SK-N-SH treated with all-trans-retinoic acid at 6 μM for 48 hours (cell line): Measurements from ENCODE around the gene PHACTR2.

ENCODE experiments used
- ATAC-seq: fragments of 200-7000 bp; cut with Tn5 transposase; 3 replicates; pipeline ENCODE4 v1.9.1; 2020; ENCODE audit warnings: mild to moderate bottlenecking, moderate library complexity
- ARNTL ChIP-seq: fragments of 450-650 bp; formaldehyde crosslinking; IDR thresholded peaks from 2 replicates; pipeline ENCODE4 v1.5.0; 2020; ENCODE audit warnings: low read depth, mild to moderate bottlenecking, moderate library complexity, borderline replicate concordance
- BACH2 ChIP-seq: fragments of 250-450 bp; sonication (Bioruptor Pico); IDR thresholded peaks from 2 replicates; pipeline ENCODE4 v1.9.0; 2021; ENCODE audit warnings: mild to moderate bottlenecking, borderline replicate concordance
- CREB5 ChIP-seq: fragments of 250-450 bp; sonication (Bioruptor Pico); IDR thresholded peaks from 2 replicates; pipeline ENCODE4 v1.5.1; 2020; ENCODE audit warnings: low read depth, mild to moderate bottlenecking, moderate library complexity
- CSDC2 ChIP-seq: fragments of 250-450 bp; sonication (Bioruptor Pico); IDR thresholded peaks from 2 replicates; pipeline ENCODE4 v1.5.0; 2020; ENCODE audit warnings: mild to moderate bottlenecking, moderate library complexity
- CSRNP3 ChIP-seq: fragments of 250-450 bp; sonication (Bioruptor Pico); IDR thresholded peaks from 2 replicates; pipeline ENCODE4 v1.5.1; 2021; ENCODE audit warnings: mild to moderate bottlenecking, moderate library complexity
- ESRRG ChIP-seq: fragments of 250-450 bp; sonication (Bioruptor Pico); IDR thresholded peaks from 2 replicates; pipeline ENCODE4 v1.6.1; 2021; ENCODE audit warnings: mild to moderate bottlenecking
- GLIS3 ChIP-seq: fragments of 250-450 bp; sonication (Bioruptor Pico); IDR thresholded peaks from 2 replicates; pipeline ENCODE4 v1.5.0; 2020; ENCODE audit warnings: mild to moderate bottlenecking, moderate library complexity
- ISL1 ChIP-seq: fragments of 250-450 bp; sonication (Bioruptor Pico); IDR thresholded peaks from 2 replicates; pipeline ENCODE4 v2.1.2; 2022; ENCODE audit warnings: mild to moderate bottlenecking, moderate library complexity
- OSR1 ChIP-seq: fragments of 250-450 bp; sonication (Bioruptor Pico); IDR thresholded peaks from 2 replicates; pipeline ENCODE4 v1.8.0; 2022; ENCODE audit warnings: moderate library complexity, mild to moderate bottlenecking, inconsistent platforms
- PATZ1 ChIP-seq: fragments of 250-450 bp; sonication (Bioruptor Pico); IDR thresholded peaks from 2 replicates; pipeline ENCODE4 v1.8.0; 2020; ENCODE audit warnings: mild to moderate bottlenecking, moderate library complexity, borderline replicate concordance
- POU6F1 ChIP-seq: fragments of 250-450 bp; sonication (Bioruptor Pico); IDR thresholded peaks from 2 replicates; pipeline ENCODE4 v1.8.0; 2021; ENCODE audit warnings: low read depth, mild to moderate bottlenecking, moderate library complexity, borderline replicate concordance
- RARB ChIP-seq: fragments of 250-450 bp; sonication (Bioruptor Pico); IDR thresholded peaks from 2 replicates; pipeline ENCODE4 v1.8.0; 2021; ENCODE audit warnings: mild to moderate bottlenecking, moderate library complexity
- SNAI2 ChIP-seq: fragments of 250-450 bp; sonication (Bioruptor Pico); IDR thresholded peaks from 2 replicates; pipeline ENCODE4 v1.5.0; 2020; ENCODE audit warnings: mild to moderate bottlenecking, moderate library complexity
- TCF4 ChIP-seq: fragments of 250-450 bp; sonication (Bioruptor Pico); IDR thresholded peaks from 2 replicates; pipeline ENCODE4 v1.8.0; 2021; ENCODE audit warnings: mild to moderate bottlenecking, moderate library complexity, borderline replicate concordance
- TOX ChIP-seq: fragments of 250-450 bp; sonication (Bioruptor Pico); IDR thresholded peaks from 2 replicates; pipeline ENCODE4 v1.8.0; 2021; ENCODE audit warnings: mild to moderate bottlenecking, moderate library complexity, borderline replicate concordance
- ZC3H10 ChIP-seq: fragments of 250-450 bp; sonication (Bioruptor Pico); IDR thresholded peaks from 2 replicates; pipeline ENCODE4 v1.5.1; 2021; ENCODE audit warnings: mild to moderate bottlenecking, moderate library complexity
- ZFP3 ChIP-seq: fragments of 250-450 bp; sonication (Bioruptor Pico); IDR thresholded peaks from 2 replicates; pipeline ENCODE4 v1.5.0; 2020; ENCODE audit warnings: mild to moderate bottlenecking, moderate library complexity
- ZFP30 ChIP-seq: fragments of 450-650 bp; formaldehyde crosslinking; IDR thresholded peaks from 2 replicates; pipeline ENCODE4 v1.5.0; 2022; ENCODE audit warnings: mild to moderate bottlenecking, moderate library complexity
- ZNF565 ChIP-seq: fragments of 450-650 bp; formaldehyde crosslinking; conservative IDR thresholded peaks from 2 replicates; pipeline ENCODE4 v1.5.0; 2020; ENCODE audit warnings: low read depth, mild to moderate bottlenecking, moderate library complexity
- ZNF70 ChIP-seq: fragments of 450-650 bp; formaldehyde crosslinking; IDR thresholded peaks from 2 replicates; pipeline ENCODE4 v1.5.0; 2020; ENCODE audit warnings: mild to moderate bottlenecking, moderate library complexity
- ZNF8 ChIP-seq: fragments of 450-650 bp; formaldehyde crosslinking; IDR thresholded peaks from 2 replicates; pipeline ENCODE4 v1.5.0; 2020; ENCODE audit warnings: mild to moderate bottlenecking, moderate library complexity

The PHACTR2 gene

GRCh38 chr6:143721642-143722041 lies 43.9 kb downstream of the PHACTR2 start:
- no peak for TF ChIP-seq GLIS3 (CRISPR knock-in tag)
- no peak for TF ChIP-seq CREB5 (CRISPR knock-in tag)
- TF ChIP-seq ZC3H10 (CRISPR knock-in tag) = no peak
- TF ChIP-seq POU6F1 (CRISPR knock-in tag) = no peak
- no peak for TF ChIP-seq ARNTL (CRISPR knock-in tag)
- TF ChIP-seq BACH2 (CRISPR knock-in tag) = no peak
- TF ChIP-seq ZFP30 (CRISPR knock-in tag) = no peak
- TF ChIP-seq CSRNP3 (CRISPR knock-in tag) = no peak
- TF ChIP-seq ZFP3 (CRISPR knock-in tag) = no peak
- no peak for TF ChIP-seq SNAI2 (CRISPR knock-in tag)
- no peak for TF ChIP-seq TOX (CRISPR knock-in tag)
- no peak for TF ChIP-seq OSR1 (CRISPR knock-in tag)
- no peak for TF ChIP-seq CSDC2 (CRISPR knock-in tag)
- no peak for TF ChIP-seq RARB (CRISPR knock-in tag)
- TF ChIP-seq ZNF8 (CRISPR knock-in tag) = no peak
- no peak for TF ChIP-seq ZNF565 (CRISPR knock-in tag)
- TF ChIP-seq PATZ1 (CRISPR knock-in tag) = no peak
- TF ChIP-seq, all 23 proteins: peak for 0
- ATAC-seq = no peak

GRCh38 chr6:143724876-143725275 lies 47.1 kb downstream of the PHACTR2 start:
- ATAC-seq = no peak
- TF ChIP-seq ZC3H10 (CRISPR knock-in tag) (no peak), CSDC2 (CRISPR knock-in tag) (no peak), PATZ1 (CRISPR knock-in tag) (no peak), ISL1 (no peak), TCF4 (CRISPR knock-in tag) (no peak), ZNF565 (CRISPR knock-in tag) (no peak), ZFP3 (CRISPR knock-in tag) (no peak), CREB5 (CRISPR knock-in tag) (no peak), SNAI2 (CRISPR knock-in tag) (no peak), ESRRG (CRISPR knock-in tag) (no peak), ARNTL (CRISPR knock-in tag) (no peak), TOX (CRISPR knock-in tag) (no peak), ZNF70 (no peak), OSR1 (CRISPR knock-in tag) (no peak), CSRNP3 (CRISPR knock-in tag) (no peak), ZFP30 (CRISPR knock-in tag) (no peak)
- TF ChIP-seq, all 23 proteins: peak for 0
